Smooth muscle cell (in vitro differentiated cells): Measurements from ENCODE around the gene SPATA9. TPM values are rescaled to one million over a fixed set of nuclear protein-coding genes. Genes with fewer than 3 reads are reported as not detected.

Experiments
- DNase-seq: peaks from one replicate; lab custom pipeline; 2025; ENCODE audit not compliant: unreplicated experiment; lab: John Stamatoyannopoulos, UW
- H2AFZ ChIP-seq: fragments of 200-600 bp; sonication (generic); 2 replicates; pipeline ENCODE4 v1.6.0; 2016; ENCODE audit warnings: antibody characterized with exemption, low read depth, mild to moderate bottlenecking
- H3F3A ChIP-seq: fragments of 200-600 bp; sonication (generic); 2 replicates; pipeline ENCODE4 v1.6.0; 2017; ENCODE audit warnings: antibody characterized with exemption, low read depth
- H3K27ac ChIP-seq: fragments of 200-600 bp; sonication (generic); 2 replicates; pipeline ENCODE4 v1.5.1; 2016; ENCODE audit warnings: low read depth, mild to moderate bottlenecking
- H3K27me3 ChIP-seq: fragments of 200-600 bp; sonication (generic); 2 replicates; pipeline ENCODE4 v1.6.1; 2016; ENCODE audit warnings: low read depth, mild to moderate bottlenecking
- H3K36me3 ChIP-seq: fragments of 200-600 bp; sonication (generic); 2 replicates; pipeline ENCODE4 v1.5.1; 2016; ENCODE audit warnings: low read depth
- H3K4me1 ChIP-seq: fragments of 200-600 bp; sonication (generic); 2 replicates; pipeline ENCODE4 v1.5.1; 2016; ENCODE audit warnings: low read depth
- H3K4me2 ChIP-seq: fragments of 200-600 bp; sonication (generic); 2 replicates; pipeline ENCODE4 v1.6.0; 2016; ENCODE audit warnings: mild to moderate bottlenecking
- H3K4me3 ChIP-seq: fragments of 200-600 bp; sonication (generic); 2 replicates; pipeline ENCODE4 v1.5.1; 2016; ENCODE audit warnings: mild to moderate bottlenecking
- H3K79me2 ChIP-seq: fragments of 200-600 bp; sonication (generic); 2 replicates; pipeline ENCODE4 v1.6.0; 2016; ENCODE audit warnings: low read depth, mild to moderate bottlenecking
- H3K9ac ChIP-seq: fragments of 200-600 bp; sonication (generic); 2 replicates; pipeline ENCODE4 v1.6.0; 2016; ENCODE audit warnings: low read depth
- H3K9me3 ChIP-seq: fragments of 200-600 bp; sonication (generic); replicated peaks from 2 replicates; pipeline ENCODE4 v1.5.1; 2016; ENCODE audit warnings: low read depth
- H4K20me1 ChIP-seq: fragments of 200-600 bp; sonication (generic); 2 replicates; pipeline ENCODE4 v1.6.0; 2016; ENCODE audit warnings: low read depth
- CTCF ChIP-seq: fragments of 200-600 bp; sonication (generic); IDR thresholded peaks from 2 replicates; pipeline ENCODE4 v1.5.1; 2017; ENCODE audit warnings: borderline replicate concordance, mild to moderate bottlenecking, antibody characterized with exemption; ENCODE audit not compliant: insufficient read depth, poor library complexity, severe bottlenecking
- WGBS: methylation state at CpG from one replicate; pipeline ENCODE4 v1.1.7; 2016; ENCODE audit warnings: low lambda C conversion rate; 5-methylcytosine and 5-hydroxymethylcytosine counted together
- polyA plus RNA-seq: library from polyadenylated mRNA; unstranded; fragments of >200 nt; fragmentation: Nextera tagmentation; extraction: Ambion mirVana; gene quantifications from 2 replicates; pipeline ENCODE4 v1.2.1, GENCODE V29; 2016
- total RNA-seq: library from RNA; depleted of rRNA; stranded (reverse); fragments of >200 nt; gene quantifications from 2 replicates; pipeline ENCODE4 v1.2.3, GENCODE V29; 2014

Gene SPATA9
- total and polyA plus RNA-seq, 2 experiments from 2014 or later = not detected

GRCh38 chr5:95720094-95720786 lies 37.4 kb upstream of the SPATA9 start:
- no peaks in the 10 kb centered on the region for H3K79me2 ChIP-seq
- no peaks in the 10 kb centered on the region for H3K27me3 ChIP-seq
- H4K20me1 ChIP-seq = no peaks in the 10 kb centered on the region
- H3K27ac ChIP-seq = peak overlapping the region; percentile 12
- H2AFZ ChIP-seq = no peak overlapping the region
- no peak overlapping the region for H3K9ac ChIP-seq
- 55% methylated on average over 3 of the region's 3 CpGs for WGBS
- peak overlapping the region; percentile 18 for H3K4me2 ChIP-seq
- H3K9me3 ChIP-seq = no peaks in the 10 kb centered on the region
- no peak overlapping the region for H3K4me3 ChIP-seq
- H3K4me1 ChIP-seq = peaks cover 12% of the 10 kb centered on the region
- no peaks in the 10 kb centered on the region for H3F3A ChIP-seq
- TF ChIP-seq CTCF = no peak
- no peaks in the 10 kb centered on the region for H3K36me3 ChIP-seq
- no peak for DNase-seq

DNA sequence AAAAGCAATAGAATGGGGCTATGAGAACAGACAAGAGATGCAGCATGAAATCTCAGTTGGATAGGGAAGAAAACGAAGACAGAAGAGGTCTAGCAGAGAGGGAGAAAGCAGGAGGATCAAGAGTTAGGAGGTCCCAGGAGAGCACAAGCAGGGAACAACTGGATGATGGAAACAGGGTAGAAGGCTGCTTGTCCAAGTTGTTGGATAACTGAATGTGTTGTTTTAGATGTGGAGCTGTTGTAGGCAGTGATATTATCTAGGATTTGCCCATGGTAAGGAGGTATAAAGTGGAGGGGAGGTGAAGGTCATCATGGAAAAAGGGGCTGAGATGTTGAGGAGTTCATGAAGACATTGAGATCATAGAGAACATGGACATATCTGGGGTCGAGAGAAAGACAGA lies 35.9 kb upstream of the SPATA9 start:
- H3K4me3 ChIP-seq = no peak overlapping the region
- H4K20me1 ChIP-seq = no peaks in the 10 kb centered on the region
- peak overlapping the region; percentile 59 for H3K4me2 ChIP-seq
- peaks cover 9% of the 10 kb centered on the region for H3K4me1 ChIP-seq
- no peaks in the 10 kb centered on the region for H3K36me3 ChIP-seq
- H3F3A ChIP-seq = no peaks in the 10 kb centered on the region
- H3K79me2 ChIP-seq = no peaks in the 10 kb centered on the region
- H2AFZ ChIP-seq = no peak overlapping the region
- WGBS = 78% methylated on average over 2 of the region's 2 CpGs
- no peak for DNase-seq
- peak overlapping the region; percentile 86 for H3K27ac ChIP-seq
- no peak for TF ChIP-seq CTCF
- no peaks in the 10 kb centered on the region for H3K9me3 ChIP-seq
- no peak overlapping the region for H3K9ac ChIP-seq
- no peaks in the 10 kb centered on the region for H3K27me3 ChIP-seq

- Histone ChIP-seq H3K9me3 (no peaks in the 10 kb centered on the region), H3K27me3 (no peaks in the 10 kb centered on the region), H3K9ac (no peak overlapping the region), H3F3A (no peaks in the 10 kb centered on the region), H3K36me3 (no peaks in the 10 kb centered on the region), H3K4me1 (peaks cover 8% of the 10 kb centered on the region), H4K20me1 (no peaks in the 10 kb centered on the region), H3K79me2 (no peaks in the 10 kb centered on the region), H3K27ac (peak overlapping the region; percentile 86), H2AFZ (no peak overlapping the region), H3K4me2 (peak overlapping the region; percentile 59), H3K4me3 (no peak overlapping the region)
- WGBS = 12% methylated on average over 2 of the region's 2 CpGs
- DNase-seq = no peak
- no peak for TF ChIP-seq CTCF
These were observed 35.4 kb upstream of the SPATA9 start for GRCh38 chr5:95718203-95718602.

DNA sequence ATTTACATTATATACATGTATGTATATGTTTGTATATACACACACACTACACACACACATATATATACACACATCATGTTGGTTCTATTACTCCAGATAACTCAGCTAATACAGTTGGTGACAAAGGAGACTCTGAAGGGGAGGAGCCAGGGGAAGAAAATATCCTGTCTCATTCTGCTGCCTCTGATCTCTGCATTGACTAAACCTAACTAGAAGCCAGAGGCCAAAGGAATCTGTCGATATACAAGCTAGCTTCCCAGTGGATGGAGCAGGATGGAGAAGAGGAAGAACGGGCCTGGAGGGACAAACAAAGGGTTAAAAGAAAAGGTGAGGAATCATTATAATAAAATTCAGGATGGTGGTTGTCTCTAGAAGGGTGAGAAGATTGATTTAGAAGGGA lies 34.6 kb upstream of the SPATA9 start:
- H3K27me3 ChIP-seq = no peaks in the 10 kb centered on the region
- no peak overlapping the region for H3K9ac ChIP-seq
- H3K79me2 ChIP-seq = no peaks in the 10 kb centered on the region
- no peaks in the 10 kb centered on the region for H3F3A ChIP-seq
- WGBS = 44% methylated on average over 2 of the region's 2 CpGs
- no peak for DNase-seq
- no peaks in the 10 kb centered on the region for H4K20me1 ChIP-seq
- peak overlapping the region; percentile 59 for H3K4me2 ChIP-seq
- TF ChIP-seq CTCF = no peak
- no peaks in the 10 kb centered on the region for H3K9me3 ChIP-seq
- H3K36me3 ChIP-seq = no peaks in the 10 kb centered on the region
- H2AFZ ChIP-seq = no peak overlapping the region
- no peak overlapping the region for H3K4me3 ChIP-seq
- H3K27ac ChIP-seq = peak overlapping the region; percentile 86
- H3K4me1 ChIP-seq = peaks cover 8% of the 10 kb centered on the region
